HCT116 (cell line): Measurements from ENCODE around the gene FHL2.

Experiments
- ATF3 ChIP-seq: IDR thresholded peaks from 2 replicates; pipeline ENCODE4 v1.6.1; 2012
- CTCF ChIP-seq, 3 experiments: fragments of 200-600 bp in 1 of 3; sonication (generic) in 1 of 3; IDR thresholded peaks in 2 of 3; conservative IDR thresholded peaks in 1 of 3; 2 replicates each; pipeline ENCODE4 v1.5.1; 2012 to 2017; ENCODE audit warnings: low read depth in 2 of 3, low read length in 2 of 3, antibody characterized with exemption in 1 of 3, borderline replicate concordance in 1 of 3, control low read depth in 1 of 3, mild to moderate bottlenecking in 1 of 3, mixed read lengths in 1 of 3, mixed run types in 1 of 3, moderate library complexity in 1 of 3; ENCODE audit not compliant: insufficient read depth in 1 of 3
- EGR1 ChIP-seq: IDR thresholded peaks from 2 replicates; pipeline ENCODE4 v1.6.1; 2012; ENCODE audit warnings: low read depth
- EZH2 ChIP-seq: fragments of 200-600 bp; sonication (generic); IDR thresholded peaks from 2 replicates; pipeline ENCODE4 v1.6.1; 2017; ENCODE audit warnings: antibody characterized with exemption, mixed run types
- EZH2phosphoT487 ChIP-seq: fragments of 200-600 bp; IDR thresholded peaks from 2 replicates; pipeline ENCODE4 v1.6.1; 2018; ENCODE audit warnings: antibody characterized with exemption, borderline replicate concordance
- FOSL1 ChIP-seq: IDR thresholded peaks from 2 replicates; pipeline ENCODE4 v1.6.1; 2012; ENCODE audit warnings: low read depth
- MAX ChIP-seq: IDR thresholded peaks from 2 replicates; pipeline ENCODE4 v1.6.1; 2012
- POLR2A ChIP-seq: IDR thresholded peaks from 2 replicates; pipeline ENCODE4 v1.7.0; 2011; ENCODE audit warnings: borderline replicate concordance; ENCODE audit not compliant: insufficient read depth, insufficient read length; ENCODE audit errors: extremely low read depth
- SIN3A ChIP-seq: IDR thresholded peaks from 2 replicates; pipeline ENCODE4 v1.6.1; 2012; ENCODE audit warnings: low read depth
- SRF ChIP-seq: IDR thresholded peaks from 2 replicates; pipeline ENCODE4 v1.6.1; 2012; ENCODE audit warnings: low read depth
- ZFX ChIP-seq: fragments of 450-650 bp; IDR thresholded peaks from 2 replicates; pipeline ENCODE4 v1.6.1; 2017
- ZNF274 ChIP-seq: fragments of 200-500 bp; sonication (Bioruptor generic); IDR thresholded peaks from 2 replicates; pipeline ENCODE4 v1.6.1; 2014; ENCODE audit warnings: mild to moderate bottlenecking, low read depth, low read length, inconsistent platforms

GRCh38 chr2:105418522-105418921 is 19.7 kb upstream of the FHL2 start:
- no peak for TF ChIP-seq EZH2phosphoT487
- no peak for TF ChIP-seq CTCF (IDR thresholded peaks at IDR 0.05 in 2 of 3, conservative IDR thresholded peaks at IDR 0.05 in 1 of 3; ENCODE audit: borderline replicate concordance in 1 of 3, insufficient read depth in 1 of 3, low read depth in 2 of 3, low read length in 2 of 3)
- TF ChIP-seq EZH2 = no peak
- TF ChIP-seq POLR2A = no peak
- TF ChIP-seq ZNF274 = no peak
- no peak for TF ChIP-seq EGR1
- TF ChIP-seq ATF3 = no peak
- TF ChIP-seq SRF = no peak
- no peak for TF ChIP-seq FOSL1
- TF ChIP-seq MAX = no peak
- TF ChIP-seq ZFX = no peak
- TF ChIP-seq SIN3A = no peak
